ENCODE measurements around the gene TNFAIP8L1. TPM values are rescaled to one million over a fixed set of nuclear protein-coding genes. Genes with fewer than 3 reads are reported as not detected.

TNFAIP8L1 gene
- total RNA-seq, 1 donor from 2014 or later, result 8.2 TPM

DNA sequence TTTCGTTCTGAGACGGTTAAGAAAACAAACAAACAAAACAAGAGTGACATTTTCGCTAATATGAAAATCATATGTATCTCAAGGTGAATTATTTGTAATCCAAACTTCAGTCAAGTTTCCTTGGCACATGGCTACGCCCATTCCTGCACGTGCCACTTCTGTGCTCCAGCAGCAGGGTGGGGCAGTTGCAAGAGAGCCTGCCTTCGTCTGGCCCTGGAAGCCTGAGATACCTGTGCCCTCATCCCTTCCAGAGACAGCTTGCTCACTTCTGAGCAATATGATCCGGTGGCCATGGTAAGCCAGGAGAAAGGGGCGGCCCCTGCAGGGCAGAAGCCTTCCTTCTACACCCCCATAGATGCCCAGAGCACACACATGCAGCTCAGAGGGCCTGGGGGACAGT lies 62.2 kb downstream of the TNFAIP8L1 start:
- H3K27me3 ChIP-seq, result no peaks in the 10 kb centered on the region
- no peak overlapping the region for H3K4me3 ChIP-seq
- Mint-ChIP-seq H3K4me3 (no peak overlapping the region), H3K27ac (no peak overlapping the region), H3K36me3 (peaks cover 11% of the 10 kb centered on the region), H3K4me1 (no peaks in the 10 kb centered on the region), H3K9me3 (no peaks in the 10 kb centered on the region), H3K27me3 (ENCODE audit: insufficient read depth, low read depth) (no peaks in the 10 kb centered on the region)
- no peaks in the 10 kb centered on the region for H3F3A ChIP-seq (ENCODE audit: low read depth)
- no peaks in the 10 kb centered on the region for H3K36me3 ChIP-seq
- DNase-seq (ENCODE audit: low spot score), result no peak
- H3K27ac ChIP-seq, result no peak overlapping the region
- no peak overlapping the region for H3K9ac ChIP-seq
- no peak for TF ChIP-seq EZH2 (IDR thresholded peaks at IDR 0.05)
- TF ChIP-seq, protein P1, sequence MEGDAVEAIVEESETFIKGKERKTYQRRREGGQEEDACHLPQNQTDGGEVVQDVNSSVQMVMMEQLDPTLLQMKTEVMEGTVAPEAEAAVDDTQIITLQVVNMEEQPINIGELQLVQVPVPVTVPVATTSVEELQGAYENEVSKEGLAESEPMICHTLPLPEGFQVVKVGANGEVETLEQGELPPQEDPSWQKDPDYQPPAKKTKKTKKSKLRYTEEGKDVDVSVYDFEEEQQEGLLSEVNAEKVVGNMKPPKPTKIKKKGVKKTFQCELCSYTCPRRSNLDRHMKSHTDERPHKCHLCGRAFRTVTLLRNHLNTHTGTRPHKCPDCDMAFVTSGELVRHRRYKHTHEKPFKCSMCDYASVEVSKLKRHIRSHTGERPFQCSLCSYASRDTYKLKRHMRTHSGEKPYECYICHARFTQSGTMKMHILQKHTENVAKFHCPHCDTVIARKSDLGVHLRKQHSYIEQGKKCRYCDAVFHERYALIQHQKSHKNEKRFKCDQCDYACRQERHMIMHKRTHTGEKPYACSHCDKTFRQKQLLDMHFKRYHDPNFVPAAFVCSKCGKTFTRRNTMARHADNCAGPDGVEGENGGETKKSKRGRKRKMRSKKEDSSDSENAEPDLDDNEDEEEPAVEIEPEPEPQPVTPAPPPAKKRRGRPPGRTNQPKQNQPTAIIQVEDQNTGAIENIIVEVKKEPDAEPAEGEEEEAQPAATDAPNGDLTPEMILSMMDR (IDR thresholded peaks at IDR 0.05), result no peak
- TF ChIP-seq EZH2phosphoT487 (IDR thresholded peaks at IDR 0.05), result no peak
- no peaks in the 10 kb centered on the region for H3K9me3 ChIP-seq (ENCODE audit: low read depth)
- H3K79me2 ChIP-seq (ENCODE audit: low read depth), result no peaks in the 10 kb centered on the region
- no peaks in the 10 kb centered on the region for H4K20me1 ChIP-seq (ENCODE audit: low read depth)
- H2AFZ ChIP-seq (replicated peaks), result no peak overlapping the region
- H3K4me1 ChIP-seq, result no peaks in the 10 kb centered on the region
- no peak overlapping the region for H3K4me2 ChIP-seq

DNA sequence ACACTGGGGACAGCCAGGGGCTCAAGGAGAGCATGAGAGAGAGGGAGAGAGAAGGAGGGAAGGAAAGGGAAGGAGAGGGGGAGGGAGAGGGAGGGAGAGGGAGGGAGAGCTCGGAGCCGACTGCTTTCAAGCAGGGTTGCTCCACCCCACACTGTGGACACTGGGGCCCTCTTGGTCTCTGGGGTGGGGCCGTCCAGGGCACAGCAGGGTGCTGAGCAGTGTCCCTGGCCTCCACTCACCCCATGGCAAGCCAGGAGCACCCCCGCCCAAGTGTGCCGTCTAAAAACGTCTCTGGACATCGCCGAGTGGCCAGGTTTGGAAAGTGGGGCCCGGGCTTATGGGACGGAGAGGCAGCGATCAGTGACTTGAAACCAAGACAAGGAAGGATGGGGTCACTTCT lies 63.4 kb downstream of the TNFAIP8L1 start:
- Histone ChIP-seq H3K9ac (no peak overlapping the region), H3K27me3 (no peaks in the 10 kb centered on the region), H3K4me1 (no peaks in the 10 kb centered on the region), H3F3A (ENCODE audit: low read depth) (no peaks in the 10 kb centered on the region), H3K79me2 (ENCODE audit: low read depth) (no peaks in the 10 kb centered on the region), H3K9me3 (ENCODE audit: low read depth) (no peaks in the 10 kb centered on the region), H4K20me1 (ENCODE audit: low read depth) (no peaks in the 10 kb centered on the region), H3K4me2 (no peak overlapping the region), H3K4me3 (no peak overlapping the region), H3K36me3 (no peaks in the 10 kb centered on the region), H3K27ac (no peak overlapping the region), H2AFZ (replicated peaks) (no peak overlapping the region)
- no peaks in the 10 kb centered on the region for H3K27me3 Mint-ChIP-seq (ENCODE audit: insufficient read depth, low read depth)
- H3K4me3 Mint-ChIP-seq, result no peak overlapping the region
- no peak overlapping the region for H3K27ac Mint-ChIP-seq
- TF ChIP-seq EZH2phosphoT487 (IDR thresholded peaks at IDR 0.05), result no peak
- TF ChIP-seq, protein P1 (IDR thresholded peaks at IDR 0.05), result no peak
- TF ChIP-seq EZH2 (IDR thresholded peaks at IDR 0.05), result no peak
- no peaks in the 10 kb centered on the region for H3K4me1 Mint-ChIP-seq
- peaks cover 11% of the 10 kb centered on the region for H3K36me3 Mint-ChIP-seq
- H3K9me3 Mint-ChIP-seq, result no peaks in the 10 kb centered on the region
- DNase-seq (ENCODE audit: low spot score), result no peak

DNA sequence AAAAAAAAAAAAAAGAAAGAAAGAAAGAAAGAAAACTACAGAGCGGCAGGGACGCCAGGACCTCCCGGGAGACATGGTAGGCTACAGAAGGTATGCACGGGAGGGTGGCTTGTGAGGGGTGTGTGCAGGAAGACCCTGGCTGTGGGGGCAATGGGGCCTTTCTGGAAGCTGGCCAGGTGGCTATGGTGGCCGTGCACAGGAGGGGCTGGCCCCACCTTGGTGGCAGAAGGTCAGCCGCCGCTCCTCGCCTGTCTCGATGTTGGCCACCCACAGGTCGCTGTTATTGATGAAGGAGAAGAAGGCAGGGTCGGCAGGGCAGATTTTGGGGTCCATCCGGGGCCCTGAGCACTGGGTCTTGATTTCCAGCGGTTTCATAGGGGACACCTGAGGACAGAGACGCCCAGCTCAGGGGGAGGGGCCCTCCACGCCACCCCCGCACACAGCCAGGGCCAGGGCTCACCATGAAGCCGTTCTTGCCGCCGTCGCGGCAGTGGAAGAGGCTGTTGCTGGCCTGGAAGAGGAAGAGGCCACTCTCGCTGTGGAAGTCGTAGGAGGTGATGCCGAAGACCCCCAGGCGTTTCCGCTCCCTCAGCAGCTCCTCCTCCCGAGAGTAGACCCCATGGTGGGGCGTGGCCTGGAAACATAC lies 64.5 kb downstream of the TNFAIP8L1 start:
- Mint-ChIP-seq H3K27me3 (ENCODE audit: insufficient read depth, low read depth) (no peaks in the 10 kb centered on the region), H3K36me3 (peaks cover 8% of the 10 kb centered on the region), H3K4me3 (no peak overlapping the region), H3K27ac (no peak overlapping the region), H3K9me3 (no peaks in the 10 kb centered on the region), H3K4me1 (no peaks in the 10 kb centered on the region)
- H3K4me1 ChIP-seq, result no peaks in the 10 kb centered on the region
- DNase-seq (ENCODE audit: low spot score), result no peak
- TF ChIP-seq EZH2phosphoT487 (IDR thresholded peaks at IDR 0.05) (no peak), EZH2 (IDR thresholded peaks at IDR 0.05) (no peak)
- TF ChIP-seq, protein P1 (IDR thresholded peaks at IDR 0.05), result no peak
- no peaks in the 10 kb centered on the region for H3K36me3 ChIP-seq
- H4K20me1 ChIP-seq (ENCODE audit: low read depth), result no peaks in the 10 kb centered on the region
- no peak overlapping the region for H3K9ac ChIP-seq
- H3K4me3 ChIP-seq, result no peak overlapping the region
- H3K79me2 ChIP-seq (ENCODE audit: low read depth), result no peaks in the 10 kb centered on the region
- H3K27ac ChIP-seq, result no peak overlapping the region
- H2AFZ ChIP-seq (replicated peaks), result no peak overlapping the region
- H3K27me3 ChIP-seq, result no peaks in the 10 kb centered on the region
- no peak overlapping the region for H3K4me2 ChIP-seq
- H3K9me3 ChIP-seq (ENCODE audit: low read depth), result no peaks in the 10 kb centered on the region
- no peaks in the 10 kb centered on the region for H3F3A ChIP-seq (ENCODE audit: low read depth)

Measured in neural progenitor cell (in vitro differentiated cells).